Left ventricle myocardium inferior (tissue), 1 donor: ENCODE results near the gene NEO1. TPM values are rescaled to one million over a fixed set of nuclear protein-coding genes. Genes with fewer than 3 reads are reported as not detected.
"Not testable (repeated sequence)": the region's sequence is repeated elsewhere in the genome, so short reads cannot be mapped to it uniquely, and the experiment has no call there.

Source experiments
- DNase-seq: peaks from one replicate; pipeline ENCODE4 v3.0.0-alpha.2; 2020
- H3K27ac ChIP-seq: fragments of 200-600 bp; replicated peaks from 2 replicates; pipeline ENCODE4 v1.8.0; 2021
- H3K27me3 ChIP-seq: fragments of 200-600 bp; 2 replicates; pipeline ENCODE4 v1.8.0; 2021; ENCODE audit warnings: low read depth
- H3K36me3 ChIP-seq: fragments of 200-600 bp; 2 replicates; pipeline ENCODE4 v1.8.0; 2021
- H3K4me1 ChIP-seq: fragments of 200-600 bp; 2 replicates; pipeline ENCODE4 v1.8.0; 2021
- H3K4me3 ChIP-seq: fragments of 200-600 bp; 2 replicates; pipeline ENCODE4 v1.8.0; 2021; ENCODE audit warnings: mild to moderate bottlenecking, moderate library complexity
- H3K9me3 ChIP-seq: fragments of 200-600 bp; replicated peaks from 2 replicates; pipeline ENCODE4 v1.8.0; 2021
- intact Hi-C: fragments of 100-400 bp; cut with micrococcal nuclease; formaldehyde crosslinking; loops from one replicate; pipeline ENCODE4 v1.11.0; 2022
- total RNA-seq: library from RNA; stranded (reverse); fragmentation: NEBNext Ultra II Directional; extraction: Animal tissue kit (Norgen Biotek cat#: 25700); gene quantifications from one replicate; pipeline ENCODE4 v1.2.1, GENCODE V29; 2021
- TF ChIP-seq, protein P1 (sequence below): fragments of 200-600 bp; IDR thresholded peaks from 2 replicates; pipeline ENCODE4 v1.8.0; 2021; ENCODE audit warnings: antibody characterized with exemption, mild to moderate bottlenecking, borderline replicate concordance
- donor health status: DM: no; HTN: yes; CAD: no; lungs with severe emphysema.

NEO1 gene
- total RNA-seq, 1 donor from 2014 or later: 9.0 TPM

- Histone ChIP-seq H3K27ac (no peak overlapping the region), H3K27me3 (no peaks in the 10 kb centered on the region), H3K4me1 (peaks cover 5% of the 10 kb centered on the region), H3K9me3 (no peaks in the 10 kb centered on the region), H3K36me3 (no peaks in the 10 kb centered on the region), H3K4me3 (no peak overlapping the region)
- DNase-seq: no peak
- TF ChIP-seq, protein P1, sequence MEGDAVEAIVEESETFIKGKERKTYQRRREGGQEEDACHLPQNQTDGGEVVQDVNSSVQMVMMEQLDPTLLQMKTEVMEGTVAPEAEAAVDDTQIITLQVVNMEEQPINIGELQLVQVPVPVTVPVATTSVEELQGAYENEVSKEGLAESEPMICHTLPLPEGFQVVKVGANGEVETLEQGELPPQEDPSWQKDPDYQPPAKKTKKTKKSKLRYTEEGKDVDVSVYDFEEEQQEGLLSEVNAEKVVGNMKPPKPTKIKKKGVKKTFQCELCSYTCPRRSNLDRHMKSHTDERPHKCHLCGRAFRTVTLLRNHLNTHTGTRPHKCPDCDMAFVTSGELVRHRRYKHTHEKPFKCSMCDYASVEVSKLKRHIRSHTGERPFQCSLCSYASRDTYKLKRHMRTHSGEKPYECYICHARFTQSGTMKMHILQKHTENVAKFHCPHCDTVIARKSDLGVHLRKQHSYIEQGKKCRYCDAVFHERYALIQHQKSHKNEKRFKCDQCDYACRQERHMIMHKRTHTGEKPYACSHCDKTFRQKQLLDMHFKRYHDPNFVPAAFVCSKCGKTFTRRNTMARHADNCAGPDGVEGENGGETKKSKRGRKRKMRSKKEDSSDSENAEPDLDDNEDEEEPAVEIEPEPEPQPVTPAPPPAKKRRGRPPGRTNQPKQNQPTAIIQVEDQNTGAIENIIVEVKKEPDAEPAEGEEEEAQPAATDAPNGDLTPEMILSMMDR: no peak
- intact Hi-C loops: no loop called here
These were observed 143.8 kb downstream of the NEO1 start for GRCh38 chr15:73196113-73196512.

GRCh38 chr15:73200339-73200738 is 148.1 kb downstream of the NEO1 start:
- intact Hi-C loops: loop anchor here (10.0 kb wide), 1 partner anchor 56 kb away; no protein-coding TSS in a partner anchor
- H3K4me1 ChIP-seq: peaks cover 5% of the 10 kb centered on the region
- TF ChIP-seq, protein P1: no peak
- H3K4me3 ChIP-seq: no peak overlapping the region
- H3K27ac ChIP-seq: no peak overlapping the region
- H3K27me3 ChIP-seq: no peaks in the 10 kb centered on the region
- H3K36me3 ChIP-seq: peaks cover 14% of the 10 kb centered on the region
- DNase-seq: no peak
- peaks cover 18% of the 10 kb centered on the region for H3K9me3 ChIP-seq

DNA sequence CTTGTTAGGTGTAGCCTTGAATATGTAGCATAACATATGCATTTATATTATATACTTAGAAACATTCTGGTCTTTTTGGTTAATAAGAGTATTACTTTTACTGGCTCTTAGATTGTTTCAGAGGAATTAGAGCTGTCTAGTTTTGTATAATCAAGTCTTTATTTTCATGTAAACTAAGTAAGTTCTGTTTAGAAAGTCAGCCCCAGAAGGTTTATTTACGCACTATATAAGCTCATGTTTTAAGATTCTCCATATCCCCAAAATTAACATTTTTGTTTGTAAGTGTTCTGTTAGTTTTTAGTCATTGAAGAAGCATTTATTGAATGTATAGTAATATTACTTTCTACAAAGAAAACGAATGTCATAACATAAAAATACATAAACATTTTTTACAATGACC is 158.4 kb downstream of the NEO1 start:
- TF ChIP-seq, protein P1: no peak
- H3K4me1 ChIP-seq: peaks cover 4% of the 10 kb centered on the region
- DNase-seq: no peak
- H3K9me3 ChIP-seq: peaks cover 14% of the 10 kb centered on the region
- no peaks in the 10 kb centered on the region for H3K27me3 ChIP-seq
- H3K4me3 ChIP-seq: no peak overlapping the region
- intact Hi-C loops: no loop called here
- no peaks in the 10 kb centered on the region for H3K36me3 ChIP-seq
- H3K27ac ChIP-seq: no peak overlapping the region

GRCh38 chr15:73212424-73212823 is 160.2 kb downstream of the NEO1 start:
- DNase-seq: no peak
- Histone ChIP-seq H3K4me3 (no peak overlapping the region), H3K27ac (no peak overlapping the region), H3K9me3 (peaks cover 14% of the 10 kb centered on the region), H3K36me3 (no peaks in the 10 kb centered on the region), H3K27me3 (no peaks in the 10 kb centered on the region), H3K4me1 (peaks cover 4% of the 10 kb centered on the region)
- intact Hi-C loops: no loop called here
- TF ChIP-seq, protein P1: no peak

GRCh38 chr15:73221450-73221849 is 169.2 kb downstream of the NEO1 start:
- intact Hi-C loops: not testable (repeated sequence)

DNA sequence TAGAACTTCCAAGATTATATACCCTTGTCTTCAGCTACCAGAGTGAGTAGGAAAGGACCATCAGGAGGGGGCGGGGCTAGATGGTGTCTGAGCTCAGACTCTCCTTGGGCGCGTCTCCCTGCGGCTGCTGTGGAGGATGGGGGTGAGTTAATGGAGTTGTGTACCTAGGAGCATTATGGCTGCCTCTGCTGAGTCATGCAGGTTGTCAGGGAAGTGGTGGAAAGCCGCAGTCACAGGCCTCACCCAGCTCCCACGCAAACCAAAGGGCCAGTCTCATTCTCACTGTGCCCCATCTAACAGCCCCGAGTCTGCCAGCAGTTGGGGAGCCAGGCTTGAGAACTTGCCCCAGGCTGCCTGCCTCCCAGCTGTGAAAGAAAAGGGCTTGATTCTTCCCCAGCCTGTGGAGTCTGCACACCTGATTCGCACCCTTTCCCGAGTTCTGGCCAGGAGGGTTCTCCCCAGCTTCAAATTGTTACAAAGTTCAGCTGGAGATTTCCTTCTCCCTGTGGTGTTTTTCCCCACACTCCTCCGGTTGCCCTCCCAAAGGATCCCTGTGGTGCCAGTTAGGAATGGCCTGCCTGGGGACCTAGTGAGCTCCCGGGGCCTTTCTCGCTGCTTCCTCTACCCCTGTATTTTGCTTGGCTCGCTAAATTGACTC is 173.2 kb downstream of the NEO1 start:
- TF ChIP-seq, protein P1: no peak
- intact Hi-C loops: no loop called here

More at GRCh38 chr15:73221450-73221849, 169.2 kb downstream of the NEO1 start:
- H3K4me1 ChIP-seq, H3K4me3 ChIP-seq, H3K27me3 ChIP-seq, DNase-seq, H3K36me3 ChIP-seq, H3K27ac ChIP-seq: not testable (repeated sequence)
- peaks cover 10% of the 10 kb centered on the region for H3K9me3 ChIP-seq

More for the DNA sequence above, 173.2 kb downstream of the NEO1 start:
- H3K36me3 ChIP-seq: peaks cover 3% of the 10 kb centered on the region
- no peak overlapping the region for H3K4me3 ChIP-seq
- H3K27ac ChIP-seq: no peak overlapping the region
- no peaks in the 10 kb centered on the region for H3K4me1 ChIP-seq
- no peak for DNase-seq
- peaks cover 17% of the 10 kb centered on the region for H3K9me3 ChIP-seq
- no peaks in the 10 kb centered on the region for H3K27me3 ChIP-seq
